HEK293T (cell line): ENCODE data around the gene RCC2.

Experiments
- ELF4 ChIP-seq: fragments of 450-650 bp; IDR thresholded peaks from 2 replicates; pipeline ENCODE4 v1.6.1; 2017; ENCODE audit warnings: antibody characterized with exemption
- FOXA1 ChIP-seq: fragments of 450-650 bp; IDR thresholded peaks from 2 replicates; pipeline ENCODE4 v1.6.1; 2016; ENCODE audit warnings: mild to moderate bottlenecking
- HDGF ChIP-seq: fragments of 450-650 bp; IDR thresholded peaks from 2 replicates; pipeline ENCODE4 v1.6.1; 2017; ENCODE audit warnings: antibody characterized with exemption, borderline replicate concordance
- L3MBTL2 ChIP-seq: fragments of 450-650 bp; conservative IDR thresholded peaks from 2 replicates; pipeline ENCODE4 v1.6.1; 2016; ENCODE audit warnings: mild to moderate bottlenecking
- NFRKB ChIP-seq: fragments of 450-650 bp; IDR thresholded peaks from 2 replicates; pipeline ENCODE4 v1.6.1; 2016; ENCODE audit warnings: mild to moderate bottlenecking, moderate library complexity
- SP1 ChIP-seq: fragments of 450-650 bp; IDR thresholded peaks from 2 replicates; pipeline ENCODE4 v1.6.1; 2017
- SUZ12 ChIP-seq: fragments of 450-650 bp; IDR thresholded peaks from 2 replicates; pipeline ENCODE4 v1.6.1; 2016; ENCODE audit warnings: mild to moderate bottlenecking
- TARDBP ChIP-seq: fragments of 450-650 bp; IDR thresholded peaks from 2 replicates; pipeline ENCODE4 v1.6.1; 2016

DNA sequence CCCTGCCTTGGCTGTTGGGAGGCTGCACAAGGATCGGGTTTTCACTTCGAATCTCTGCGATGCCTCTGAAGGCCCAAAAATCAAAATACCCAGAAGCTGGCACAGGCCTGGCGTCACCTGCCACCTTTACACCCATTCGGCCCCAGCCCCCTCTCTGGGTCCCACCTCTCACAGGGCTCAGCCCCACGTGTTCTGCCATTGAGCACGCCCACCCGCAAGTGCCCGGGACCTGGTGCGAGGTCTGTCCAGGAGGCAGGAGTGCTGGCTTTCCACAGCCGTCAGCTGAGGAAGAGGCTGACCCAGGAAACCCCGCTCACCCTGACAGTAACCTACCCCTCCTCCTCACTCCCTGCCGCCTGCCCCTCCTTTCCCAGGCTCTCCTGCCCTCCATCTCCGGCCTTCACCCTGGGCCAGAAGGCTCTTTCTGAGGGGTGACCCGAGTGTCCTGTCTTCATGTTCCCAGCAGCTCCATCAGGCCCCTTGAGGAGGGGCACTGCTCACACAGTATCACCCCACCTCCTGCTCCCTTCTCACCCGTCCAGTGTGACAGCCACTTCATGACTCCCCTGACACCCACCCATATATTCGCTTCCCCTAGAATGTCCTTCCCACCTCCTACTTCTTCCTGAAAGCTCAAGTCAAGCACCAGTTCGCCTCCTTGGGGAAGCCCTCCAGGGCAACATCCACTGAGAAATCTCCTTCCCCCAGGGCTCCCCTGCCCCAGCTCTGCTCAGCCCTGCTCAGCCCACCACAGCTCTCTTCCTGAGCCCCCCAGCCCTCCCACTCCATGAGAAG lies 13.5 kb downstream of the RCC2 start:
- TF ChIP-seq NFRKB (no peak), TARDBP (no peak), FOXA1 (no peak), L3MBTL2 (no peak), SP1 (no peak), SUZ12 (no peak), HDGF (no peak), ELF4 (no peak)
